GM21528 (cell line): ENCODE results near the gene RNU6-8.

ENCODE experiments used
- ATAC-seq: cut with Tn5 transposase; IDR thresholded peaks from one replicate; pipeline ENCODE4 v1.9.1; 2021; ENCODE audit warnings: mild to moderate bottlenecking, moderate library complexity; ENCODE audit not compliant: unreplicated experiment, low FRiP score

The RNU6-8 gene

GRCh38 chr14:32166029-32166428, 37.0 kb downstream of the RNU6-8 start:
- ATAC-seq = no peak
